WTC11 (cell line): Measurements from ENCODE around the gene TUBA1B. TPM values are rescaled to one million over a fixed set of nuclear protein-coding genes. Genes with fewer than 3 reads are reported as not detected.
A peak's percentile ranks its signal among the peaks of the same experiment; 100 is the strongest.

ENCODE experiments used
- ATAC-seq: fragments of 200-7000 bp; cut with Tn5 transposase; 2 replicates; pipeline ENCODE4 v1.10.0; 2021; ENCODE audit warnings: mild to moderate bottlenecking, moderate library complexity
- CTCF ChIA-PET: fragments of 300-600 bp; sonication (Branson Sonifier 250); formaldehyde crosslinking; loops from one replicate; lab custom pipeline; 2021; ENCODE audit warnings: antibody characterized with exemption; lab: Charles Lee
- POLR2A ChIA-PET: fragments of 350-600 bp; sonication (Branson Sonifier 250); formaldehyde crosslinking; loops from one replicate; lab custom pipeline; 2021; ENCODE audit warnings: antibody characterized with exemption; lab: Charles Lee
- DNase-seq: peaks from one replicate; pipeline ENCODE4 v3.0.0; 2021; ENCODE audit warnings: low spot score
- H3K27ac Mint-ChIP-seq: 2 replicates; pipeline ENCODE4 v1.8.0; 2021; ENCODE audit warnings: mixed read lengths
- H3K27me3 Mint-ChIP-seq: 2 replicates; pipeline ENCODE4 v1.8.0; 2021; ENCODE audit warnings: low read depth, mild to moderate bottlenecking, moderate library complexity, mixed read lengths
- H3K36me3 Mint-ChIP-seq: 2 replicates; pipeline ENCODE4 v1.8.0; 2021; ENCODE audit warnings: mixed read lengths
- H3K4me1 Mint-ChIP-seq: 2 replicates; pipeline ENCODE4 v1.8.0; 2022; ENCODE audit warnings: mixed read lengths
- H3K4me3 Mint-ChIP-seq: 2 replicates; pipeline ENCODE4 v1.8.0; 2021; ENCODE audit warnings: mild to moderate bottlenecking, moderate library complexity, mixed read lengths
- H3K9me3 Mint-ChIP-seq: 2 replicates; pipeline ENCODE4 v1.8.0; 2021; ENCODE audit warnings: mixed read lengths
- EMX1 ChIP-seq: fragments of 250-450 bp; sonication (Bioruptor Pico); IDR thresholded peaks from 2 replicates; pipeline ENCODE4 v1.8.0; 2021; ENCODE audit warnings: mild to moderate bottlenecking
- FOXP1 ChIP-seq: sonication (generic); formaldehyde crosslinking; IDR thresholded peaks from 2 replicates; pipeline ENCODE4 v1.8.0; 2022; ENCODE audit warnings: missing genetic modification reagents, mild to moderate bottlenecking, moderate library complexity, borderline replicate concordance
- KAT7 ChIP-seq: sonication (generic); formaldehyde crosslinking; IDR thresholded peaks from 2 replicates; pipeline ENCODE4 v1.8.1; 2023; ENCODE audit warnings: missing genetic modification reagents, mild to moderate bottlenecking, borderline replicate concordance
- MXD4 ChIP-seq: fragments of 250-450 bp; sonication (Bioruptor Pico); IDR thresholded peaks from 2 replicates; pipeline ENCODE4 v1.8.0; 2021; ENCODE audit warnings: mild to moderate bottlenecking, moderate library complexity, borderline replicate concordance
- PRRX2 ChIP-seq: fragments of 250-450 bp; sonication (Bioruptor Pico); IDR thresholded peaks from 2 replicates; pipeline ENCODE4 v1.8.0; 2021; ENCODE audit warnings: mild to moderate bottlenecking
- SMAD3 ChIP-seq: sonication (generic); formaldehyde crosslinking; IDR thresholded peaks from 2 replicates; pipeline ENCODE4 v1.8.0; 2022; ENCODE audit warnings: missing genetic modification reagents, mild to moderate bottlenecking, borderline replicate concordance
- ZNF263 ChIP-seq: sonication (generic); formaldehyde crosslinking; IDR thresholded peaks from 2 replicates; pipeline ENCODE4 v1.8.1; 2022; ENCODE audit warnings: low read depth, mild to moderate bottlenecking, moderate library complexity, missing genetic modification reagents
- ZNF423 ChIP-seq: fragments of 250-450 bp; sonication (Bioruptor Pico); IDR thresholded peaks from 2 replicates; pipeline ENCODE4 v2.1.2; 2022; ENCODE audit warnings: mild to moderate bottlenecking, moderate library complexity
- total RNA-seq: library from RNA; stranded (reverse); gene quantifications from 3 replicates; pipeline ENCODE4 v1.2.3, GENCODE V29; 2021
- TF ChIP-seq, protein P1 (sequence below): sonication (generic); formaldehyde crosslinking; IDR thresholded peaks from 2 replicates; pipeline ENCODE4 v1.8.0; 2022; ENCODE audit warnings: mild to moderate bottlenecking, missing genetic modification reagents
- TF ChIP-seq, protein P2 (sequence below): fragments of 200-600 bp; IDR thresholded peaks from 2 replicates; pipeline ENCODE4 v1.8.0; 2022; ENCODE audit warnings: antibody characterized with exemption
- TF ChIP-seq, protein P3 (sequence below): sonication (generic); formaldehyde crosslinking; IDR thresholded peaks from 2 replicates; pipeline ENCODE4 v1.8.0; 2022; ENCODE audit warnings: mild to moderate bottlenecking, missing genetic modification reagents
- TF ChIP-seq, protein P4 (sequence below): sonication (generic); formaldehyde crosslinking; IDR thresholded peaks from 2 replicates; pipeline ENCODE4 v1.8.0; 2023; ENCODE audit warnings: missing genetic modification reagents, mild to moderate bottlenecking, borderline replicate concordance
- TF ChIP-seq, protein P5 (sequence below): sonication (generic); formaldehyde crosslinking; IDR thresholded peaks from 2 replicates; pipeline ENCODE4 v1.8.1; 2023; ENCODE audit warnings: mild to moderate bottlenecking, missing genetic modification reagents, borderline replicate concordance
- TF ChIP-seq, protein P6 (sequence below): fragments of 250-450 bp; sonication (Bioruptor Pico); IDR thresholded peaks from 2 replicates; pipeline ENCODE4 v1.9.0; 2021; ENCODE audit warnings: mild to moderate bottlenecking
- TF ChIP-seq, protein P7 (sequence below): sonication (generic); formaldehyde crosslinking; IDR thresholded peaks from 2 replicates; pipeline ENCODE4 v1.8.0; 2023; ENCODE audit warnings: mild to moderate bottlenecking, missing genetic modification reagents

The TUBA1B gene
- total RNA-seq, 1 experiment from 2014 or later = 1,806 TPM

DNA sequence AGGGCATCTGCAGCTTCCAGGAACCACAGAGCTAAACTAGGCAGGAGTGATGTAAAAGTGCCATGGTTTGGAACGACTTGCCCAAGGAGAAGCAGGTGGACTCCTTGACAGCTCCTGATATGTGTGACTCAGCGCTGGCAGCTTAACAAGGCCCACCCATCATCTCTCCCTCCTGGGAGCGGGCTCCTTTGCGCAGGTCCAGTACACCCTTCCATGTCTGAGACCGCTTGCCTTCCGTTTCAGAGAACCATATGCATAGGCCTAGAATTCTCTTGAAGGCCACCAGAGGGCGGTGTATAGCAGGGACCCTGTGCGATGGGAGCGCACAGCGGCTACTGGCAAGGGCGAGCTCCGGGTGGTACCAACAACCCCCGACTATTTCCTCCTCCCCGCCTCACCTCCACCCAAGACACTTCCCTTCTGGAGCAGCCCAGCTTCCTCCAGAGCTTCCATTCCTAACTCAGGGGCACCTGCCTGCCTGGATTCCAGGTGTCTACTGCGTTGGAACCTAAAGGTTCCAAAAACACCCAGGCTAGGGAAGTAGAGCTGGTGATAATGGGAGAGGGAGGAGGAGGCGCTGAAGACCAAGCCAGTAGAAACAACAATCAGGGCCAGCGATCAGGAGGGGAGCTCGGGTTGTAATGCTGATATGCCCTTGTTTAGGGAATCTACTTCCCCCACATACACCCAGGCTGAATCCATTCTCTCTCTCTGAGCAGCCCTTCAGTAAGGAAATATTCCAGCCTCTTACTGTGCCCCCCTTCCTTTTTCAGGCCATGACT, 42.9 kb downstream of the TUBA1B start (continued):
- TF ChIP-seq ZNF263 (CRISPR knock-in tag) = no peak
- TF ChIP-seq, protein P1, sequence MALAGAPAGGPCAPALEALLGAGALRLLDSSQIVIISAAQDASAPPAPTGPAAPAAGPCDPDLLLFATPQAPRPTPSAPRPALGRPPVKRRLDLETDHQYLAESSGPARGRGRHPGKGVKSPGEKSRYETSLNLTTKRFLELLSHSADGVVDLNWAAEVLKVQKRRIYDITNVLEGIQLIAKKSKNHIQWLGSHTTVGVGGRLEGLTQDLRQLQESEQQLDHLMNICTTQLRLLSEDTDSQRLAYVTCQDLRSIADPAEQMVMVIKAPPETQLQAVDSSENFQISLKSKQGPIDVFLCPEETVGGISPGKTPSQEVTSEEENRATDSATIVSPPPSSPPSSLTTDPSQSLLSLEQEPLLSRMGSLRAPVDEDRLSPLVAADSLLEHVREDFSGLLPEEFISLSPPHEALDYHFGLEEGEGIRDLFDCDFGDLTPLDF (CRISPR knock-in tag) = no peak
- TF ChIP-seq, protein P2, sequence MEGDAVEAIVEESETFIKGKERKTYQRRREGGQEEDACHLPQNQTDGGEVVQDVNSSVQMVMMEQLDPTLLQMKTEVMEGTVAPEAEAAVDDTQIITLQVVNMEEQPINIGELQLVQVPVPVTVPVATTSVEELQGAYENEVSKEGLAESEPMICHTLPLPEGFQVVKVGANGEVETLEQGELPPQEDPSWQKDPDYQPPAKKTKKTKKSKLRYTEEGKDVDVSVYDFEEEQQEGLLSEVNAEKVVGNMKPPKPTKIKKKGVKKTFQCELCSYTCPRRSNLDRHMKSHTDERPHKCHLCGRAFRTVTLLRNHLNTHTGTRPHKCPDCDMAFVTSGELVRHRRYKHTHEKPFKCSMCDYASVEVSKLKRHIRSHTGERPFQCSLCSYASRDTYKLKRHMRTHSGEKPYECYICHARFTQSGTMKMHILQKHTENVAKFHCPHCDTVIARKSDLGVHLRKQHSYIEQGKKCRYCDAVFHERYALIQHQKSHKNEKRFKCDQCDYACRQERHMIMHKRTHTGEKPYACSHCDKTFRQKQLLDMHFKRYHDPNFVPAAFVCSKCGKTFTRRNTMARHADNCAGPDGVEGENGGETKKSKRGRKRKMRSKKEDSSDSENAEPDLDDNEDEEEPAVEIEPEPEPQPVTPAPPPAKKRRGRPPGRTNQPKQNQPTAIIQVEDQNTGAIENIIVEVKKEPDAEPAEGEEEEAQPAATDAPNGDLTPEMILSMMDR = peak; percentile 83
- TF ChIP-seq, protein P3, sequence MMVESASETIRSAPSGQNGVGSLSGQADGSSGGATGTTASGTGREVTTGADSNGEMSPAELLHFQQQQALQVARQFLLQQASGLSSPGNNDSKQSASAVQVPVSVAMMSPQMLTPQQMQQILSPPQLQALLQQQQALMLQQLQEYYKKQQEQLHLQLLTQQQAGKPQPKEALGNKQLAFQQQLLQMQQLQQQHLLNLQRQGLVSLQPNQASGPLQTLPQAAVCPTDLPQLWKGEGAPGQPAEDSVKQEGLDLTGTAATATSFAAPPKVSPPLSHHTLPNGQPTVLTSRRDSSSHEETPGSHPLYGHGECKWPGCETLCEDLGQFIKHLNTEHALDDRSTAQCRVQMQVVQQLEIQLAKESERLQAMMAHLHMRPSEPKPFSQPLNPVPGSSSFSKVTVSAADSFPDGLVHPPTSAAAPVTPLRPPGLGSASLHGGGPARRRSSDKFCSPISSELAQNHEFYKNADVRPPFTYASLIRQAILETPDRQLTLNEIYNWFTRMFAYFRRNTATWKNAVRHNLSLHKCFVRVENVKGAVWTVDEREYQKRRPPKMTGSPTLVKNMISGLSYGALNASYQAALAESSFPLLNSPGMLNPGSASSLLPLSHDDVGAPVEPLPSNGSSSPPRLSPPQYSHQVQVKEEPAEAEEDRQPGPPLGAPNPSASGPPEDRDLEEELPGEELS (CRISPR knock-in tag) = no peak
- TF ChIP-seq, protein P4, sequence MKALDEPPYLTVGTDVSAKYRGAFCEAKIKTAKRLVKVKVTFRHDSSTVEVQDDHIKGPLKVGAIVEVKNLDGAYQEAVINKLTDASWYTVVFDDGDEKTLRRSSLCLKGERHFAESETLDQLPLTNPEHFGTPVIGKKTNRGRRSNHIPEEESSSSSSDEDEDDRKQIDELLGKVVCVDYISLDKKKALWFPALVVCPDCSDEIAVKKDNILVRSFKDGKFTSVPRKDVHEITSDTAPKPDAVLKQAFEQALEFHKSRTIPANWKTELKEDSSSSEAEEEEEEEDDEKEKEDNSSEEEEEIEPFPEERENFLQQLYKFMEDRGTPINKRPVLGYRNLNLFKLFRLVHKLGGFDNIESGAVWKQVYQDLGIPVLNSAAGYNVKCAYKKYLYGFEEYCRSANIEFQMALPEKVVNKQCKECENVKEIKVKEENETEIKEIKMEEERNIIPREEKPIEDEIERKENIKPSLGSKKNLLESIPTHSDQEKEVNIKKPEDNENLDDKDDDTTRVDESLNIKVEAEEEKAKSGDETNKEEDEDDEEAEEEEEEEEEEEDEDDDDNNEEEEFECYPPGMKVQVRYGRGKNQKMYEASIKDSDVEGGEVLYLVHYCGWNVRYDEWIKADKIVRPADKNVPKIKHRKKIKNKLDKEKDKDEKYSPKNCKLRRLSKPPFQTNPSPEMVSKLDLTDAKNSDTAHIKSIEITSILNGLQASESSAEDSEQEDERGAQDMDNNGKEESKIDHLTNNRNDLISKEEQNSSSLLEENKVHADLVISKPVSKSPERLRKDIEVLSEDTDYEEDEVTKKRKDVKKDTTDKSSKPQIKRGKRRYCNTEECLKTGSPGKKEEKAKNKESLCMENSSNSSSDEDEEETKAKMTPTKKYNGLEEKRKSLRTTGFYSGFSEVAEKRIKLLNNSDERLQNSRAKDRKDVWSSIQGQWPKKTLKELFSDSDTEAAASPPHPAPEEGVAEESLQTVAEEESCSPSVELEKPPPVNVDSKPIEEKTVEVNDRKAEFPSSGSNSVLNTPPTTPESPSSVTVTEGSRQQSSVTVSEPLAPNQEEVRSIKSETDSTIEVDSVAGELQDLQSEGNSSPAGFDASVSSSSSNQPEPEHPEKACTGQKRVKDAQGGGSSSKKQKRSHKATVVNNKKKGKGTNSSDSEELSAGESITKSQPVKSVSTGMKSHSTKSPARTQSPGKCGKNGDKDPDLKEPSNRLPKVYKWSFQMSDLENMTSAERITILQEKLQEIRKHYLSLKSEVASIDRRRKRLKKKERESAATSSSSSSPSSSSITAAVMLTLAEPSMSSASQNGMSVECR (CRISPR knock-in tag) = no peak
- TF ChIP-seq, all 79 proteins: peak for 4

DNA sequence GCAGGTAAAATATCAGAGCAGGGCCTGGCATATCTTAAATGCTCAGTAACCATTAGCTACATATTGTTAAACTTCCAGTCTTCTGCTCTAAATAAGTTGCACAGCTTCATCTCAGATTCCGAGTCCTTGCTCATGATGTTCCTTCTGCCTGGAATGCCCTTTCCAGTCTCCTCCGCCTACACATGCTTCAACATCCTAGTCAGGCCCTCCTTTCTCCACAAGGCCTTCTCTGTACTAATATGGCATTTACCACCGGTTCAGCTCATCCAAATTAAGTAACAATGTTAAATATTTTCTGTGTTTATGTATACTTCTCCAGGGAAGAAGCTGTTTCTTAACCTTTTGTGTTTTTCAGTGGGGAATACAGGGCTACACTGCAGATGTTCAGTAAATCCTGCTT, 45.1 kb downstream of the TUBA1B start:
- Mint-ChIP-seq H3K27me3 (peaks cover 77% of the 10 kb centered on the region), H3K4me1 (peaks cover 23% of the 10 kb centered on the region), H3K4me3 (no peak overlapping the region), H3K36me3 (no peaks in the 10 kb centered on the region), H3K27ac (no peak overlapping the region), H3K9me3 (0 out of 2 replicates have a peak, but pooled peaks cover 4% of the 10 kb centered on the region)
- DNase-seq (no peak), ATAC-seq (no peak)
- POLR2A ChIA-PET = no interaction called here
- CTCF ChIA-PET = interaction anchor here (0.6 to 6.5 kb wide), 8 partner anchors 8 to 987 kb away, joined by 3 to 216 read pairs (median 12); partner anchors contain the start of genes DHH, LMBR1L and RHEBL1
- TF ChIP-seq, protein P5, sequence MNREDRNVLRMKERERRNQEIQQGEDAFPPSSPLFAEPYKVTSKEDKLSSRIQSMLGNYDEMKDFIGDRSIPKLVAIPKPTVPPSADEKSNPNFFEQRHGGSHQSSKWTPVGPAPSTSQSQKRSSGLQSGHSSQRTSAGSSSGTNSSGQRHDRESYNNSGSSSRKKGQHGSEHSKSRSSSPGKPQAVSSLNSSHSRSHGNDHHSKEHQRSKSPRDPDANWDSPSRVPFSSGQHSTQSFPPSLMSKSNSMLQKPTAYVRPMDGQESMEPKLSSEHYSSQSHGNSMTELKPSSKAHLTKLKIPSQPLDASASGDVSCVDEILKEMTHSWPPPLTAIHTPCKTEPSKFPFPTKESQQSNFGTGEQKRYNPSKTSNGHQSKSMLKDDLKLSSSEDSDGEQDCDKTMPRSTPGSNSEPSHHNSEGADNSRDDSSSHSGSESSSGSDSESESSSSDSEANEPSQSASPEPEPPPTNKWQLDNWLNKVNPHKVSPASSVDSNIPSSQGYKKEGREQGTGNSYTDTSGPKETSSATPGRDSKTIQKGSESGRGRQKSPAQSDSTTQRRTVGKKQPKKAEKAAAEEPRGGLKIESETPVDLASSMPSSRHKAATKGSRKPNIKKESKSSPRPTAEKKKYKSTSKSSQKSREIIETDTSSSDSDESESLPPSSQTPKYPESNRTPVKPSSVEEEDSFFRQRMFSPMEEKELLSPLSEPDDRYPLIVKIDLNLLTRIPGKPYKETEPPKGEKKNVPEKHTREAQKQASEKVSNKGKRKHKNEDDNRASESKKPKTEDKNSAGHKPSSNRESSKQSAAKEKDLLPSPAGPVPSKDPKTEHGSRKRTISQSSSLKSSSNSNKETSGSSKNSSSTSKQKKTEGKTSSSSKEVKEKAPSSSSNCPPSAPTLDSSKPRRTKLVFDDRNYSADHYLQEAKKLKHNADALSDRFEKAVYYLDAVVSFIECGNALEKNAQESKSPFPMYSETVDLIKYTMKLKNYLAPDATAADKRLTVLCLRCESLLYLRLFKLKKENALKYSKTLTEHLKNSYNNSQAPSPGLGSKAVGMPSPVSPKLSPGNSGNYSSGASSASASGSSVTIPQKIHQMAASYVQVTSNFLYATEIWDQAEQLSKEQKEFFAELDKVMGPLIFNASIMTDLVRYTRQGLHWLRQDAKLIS (CRISPR knock-in tag) = no peak
- no peak for TF ChIP-seq EMX1 (CRISPR knock-in tag)
- no peak for TF ChIP-seq SMAD3 (CRISPR knock-in tag)
- TF ChIP-seq KAT7 (CRISPR knock-in tag) = no peak
- TF ChIP-seq FOXP1 (CRISPR knock-in tag) = no peak
- TF ChIP-seq, protein P6, sequence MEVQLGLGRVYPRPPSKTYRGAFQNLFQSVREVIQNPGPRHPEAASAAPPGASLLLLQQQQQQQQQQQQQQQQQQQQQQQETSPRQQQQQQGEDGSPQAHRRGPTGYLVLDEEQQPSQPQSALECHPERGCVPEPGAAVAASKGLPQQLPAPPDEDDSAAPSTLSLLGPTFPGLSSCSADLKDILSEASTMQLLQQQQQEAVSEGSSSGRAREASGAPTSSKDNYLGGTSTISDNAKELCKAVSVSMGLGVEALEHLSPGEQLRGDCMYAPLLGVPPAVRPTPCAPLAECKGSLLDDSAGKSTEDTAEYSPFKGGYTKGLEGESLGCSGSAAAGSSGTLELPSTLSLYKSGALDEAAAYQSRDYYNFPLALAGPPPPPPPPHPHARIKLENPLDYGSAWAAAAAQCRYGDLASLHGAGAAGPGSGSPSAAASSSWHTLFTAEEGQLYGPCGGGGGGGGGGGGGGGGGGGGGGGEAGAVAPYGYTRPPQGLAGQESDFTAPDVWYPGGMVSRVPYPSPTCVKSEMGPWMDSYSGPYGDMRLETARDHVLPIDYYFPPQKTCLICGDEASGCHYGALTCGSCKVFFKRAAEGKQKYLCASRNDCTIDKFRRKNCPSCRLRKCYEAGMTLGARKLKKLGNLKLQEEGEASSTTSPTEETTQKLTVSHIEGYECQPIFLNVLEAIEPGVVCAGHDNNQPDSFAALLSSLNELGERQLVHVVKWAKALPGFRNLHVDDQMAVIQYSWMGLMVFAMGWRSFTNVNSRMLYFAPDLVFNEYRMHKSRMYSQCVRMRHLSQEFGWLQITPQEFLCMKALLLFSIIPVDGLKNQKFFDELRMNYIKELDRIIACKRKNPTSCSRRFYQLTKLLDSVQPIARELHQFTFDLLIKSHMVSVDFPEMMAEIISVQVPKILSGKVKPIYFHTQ = no peak
- TF ChIP-seq, protein P7, sequence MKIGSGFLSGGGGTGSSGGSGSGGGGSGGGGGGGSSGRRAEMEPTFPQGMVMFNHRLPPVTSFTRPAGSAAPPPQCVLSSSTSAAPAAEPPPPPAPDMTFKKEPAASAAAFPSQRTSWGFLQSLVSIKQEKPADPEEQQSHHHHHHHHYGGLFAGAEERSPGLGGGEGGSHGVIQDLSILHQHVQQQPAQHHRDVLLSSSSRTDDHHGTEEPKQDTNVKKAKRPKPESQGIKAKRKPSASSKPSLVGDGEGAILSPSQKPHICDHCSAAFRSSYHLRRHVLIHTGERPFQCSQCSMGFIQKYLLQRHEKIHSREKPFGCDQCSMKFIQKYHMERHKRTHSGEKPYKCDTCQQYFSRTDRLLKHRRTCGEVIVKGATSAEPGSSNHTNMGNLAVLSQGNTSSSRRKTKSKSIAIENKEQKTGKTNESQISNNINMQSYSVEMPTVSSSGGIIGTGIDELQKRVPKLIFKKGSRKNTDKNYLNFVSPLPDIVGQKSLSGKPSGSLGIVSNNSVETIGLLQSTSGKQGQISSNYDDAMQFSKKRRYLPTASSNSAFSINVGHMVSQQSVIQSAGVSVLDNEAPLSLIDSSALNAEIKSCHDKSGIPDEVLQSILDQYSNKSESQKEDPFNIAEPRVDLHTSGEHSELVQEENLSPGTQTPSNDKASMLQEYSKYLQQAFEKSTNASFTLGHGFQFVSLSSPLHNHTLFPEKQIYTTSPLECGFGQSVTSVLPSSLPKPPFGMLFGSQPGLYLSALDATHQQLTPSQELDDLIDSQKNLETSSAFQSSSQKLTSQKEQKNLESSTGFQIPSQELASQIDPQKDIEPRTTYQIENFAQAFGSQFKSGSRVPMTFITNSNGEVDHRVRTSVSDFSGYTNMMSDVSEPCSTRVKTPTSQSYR = no peak
- no peak for TF ChIP-seq PRRX2 (CRISPR knock-in tag)
- no peak for TF ChIP-seq ZNF423 (CRISPR knock-in tag)
- no peak for TF ChIP-seq MXD4 (CRISPR knock-in tag)
